ENCODE data around the gene ARHGAP15. TPM values are rescaled to one million over a fixed set of nuclear protein-coding genes. Genes with fewer than 3 reads are reported as not detected.

The ARHGAP15 gene
- total RNA-seq, 1 donor from 2014 or later = 54.1 TPM

DNA sequence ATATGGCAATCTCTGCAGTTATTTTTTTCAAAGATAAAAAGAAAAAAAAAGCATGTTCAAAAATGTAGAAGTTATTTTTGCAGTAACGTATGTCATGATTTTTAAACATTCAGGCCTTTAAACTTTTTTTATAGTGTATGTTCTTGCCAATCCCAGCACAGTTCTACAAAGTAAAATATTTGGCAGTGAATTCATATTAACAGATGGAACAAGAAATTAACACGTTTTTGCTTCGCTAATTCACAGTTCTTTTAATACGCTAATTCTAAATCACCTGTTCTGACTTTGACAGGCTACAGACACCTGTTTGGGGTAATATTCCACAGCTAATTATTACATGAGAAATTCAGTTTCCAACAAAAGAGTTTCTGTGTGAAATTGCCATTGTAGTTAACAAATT lies 183.2 kb downstream of the ARHGAP15 start:
- H3K9me3 Mint-ChIP-seq = no peaks in the 10 kb centered on the region
- no peak overlapping the region for H3K27ac Mint-ChIP-seq
- no peak for DNase-seq (ENCODE audit: low spot score)
- H3K27me3 Mint-ChIP-seq (ENCODE audit: low read depth) = no peaks in the 10 kb centered on the region
- H3K4me1 Mint-ChIP-seq (ENCODE audit: low read depth) = peaks cover 2% of the 10 kb centered on the region
- no peaks in the 10 kb centered on the region for H3K36me3 Mint-ChIP-seq (ENCODE audit: low read depth)
- no peak overlapping the region for H3K4me3 Mint-ChIP-seq (ENCODE audit: low read depth)
- intact Hi-C loops (cut with micrococcal nuclease) = no loop called here

DNA sequence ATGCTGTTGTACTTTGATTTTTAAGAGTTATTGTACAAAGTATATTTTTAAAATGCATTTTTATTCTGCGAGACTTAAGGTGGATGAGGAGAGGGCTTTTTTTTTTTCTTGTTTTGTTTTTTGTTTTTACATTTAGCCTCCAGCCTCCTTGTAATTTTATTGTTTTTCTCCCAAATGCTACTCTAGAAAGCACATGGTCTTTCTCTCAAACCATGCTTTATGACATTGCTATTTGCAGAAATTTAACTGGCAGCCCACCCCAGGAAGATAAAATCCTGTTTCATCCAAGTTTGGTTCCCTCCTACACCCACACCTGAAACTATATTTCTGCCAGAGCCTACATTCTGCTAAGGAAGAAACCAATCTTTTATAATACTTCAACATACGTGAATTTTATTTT lies 184.6 kb downstream of the ARHGAP15 start:
- H3K4me3 Mint-ChIP-seq (ENCODE audit: low read depth) = no peak overlapping the region
- peaks cover 4% of the 10 kb centered on the region for H3K36me3 Mint-ChIP-seq (ENCODE audit: low read depth)
- DNase-seq (ENCODE audit: low spot score) = no peak
- no peak overlapping the region for H3K27ac Mint-ChIP-seq
- peaks cover 2% of the 10 kb centered on the region for H3K4me1 Mint-ChIP-seq (ENCODE audit: low read depth)
- no peaks in the 10 kb centered on the region for H3K9me3 Mint-ChIP-seq
- intact Hi-C loops (cut with micrococcal nuclease) = no loop called here
- H3K27me3 Mint-ChIP-seq (ENCODE audit: low read depth) = no peaks in the 10 kb centered on the region

DNA sequence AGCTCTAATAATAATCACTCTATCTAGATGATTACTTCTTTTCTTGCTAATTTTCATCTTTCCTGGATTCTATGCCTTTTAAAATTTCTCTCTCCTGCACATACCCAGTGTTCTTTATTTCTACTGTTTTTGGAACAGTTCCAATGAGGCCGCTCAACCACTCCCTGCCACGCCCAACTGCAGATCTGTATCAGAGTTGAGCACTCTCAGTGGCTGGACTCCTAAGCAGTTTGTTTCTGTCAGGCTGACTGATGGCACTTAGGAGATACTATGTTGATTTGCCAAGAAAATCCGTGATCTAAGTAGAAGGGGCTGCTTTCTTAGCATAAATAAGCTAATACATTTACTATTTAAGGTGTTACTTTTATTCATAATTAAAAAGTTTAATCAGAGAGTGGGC lies 192.8 kb downstream of the ARHGAP15 start:
- H3K9me3 Mint-ChIP-seq = no peaks in the 10 kb centered on the region
- no peak overlapping the region for H3K27ac Mint-ChIP-seq
- intact Hi-C loops (cut with micrococcal nuclease) = no loop called here
- H3K36me3 Mint-ChIP-seq (ENCODE audit: low read depth) = peaks cover 29% of the 10 kb centered on the region
- peaks cover 17% of the 10 kb centered on the region for H3K4me1 Mint-ChIP-seq (ENCODE audit: low read depth)
- no peak overlapping the region for H3K4me3 Mint-ChIP-seq (ENCODE audit: low read depth)
- DNase-seq (ENCODE audit: low spot score) = no peak
- H3K27me3 Mint-ChIP-seq (ENCODE audit: low read depth) = no peaks in the 10 kb centered on the region

DNA sequence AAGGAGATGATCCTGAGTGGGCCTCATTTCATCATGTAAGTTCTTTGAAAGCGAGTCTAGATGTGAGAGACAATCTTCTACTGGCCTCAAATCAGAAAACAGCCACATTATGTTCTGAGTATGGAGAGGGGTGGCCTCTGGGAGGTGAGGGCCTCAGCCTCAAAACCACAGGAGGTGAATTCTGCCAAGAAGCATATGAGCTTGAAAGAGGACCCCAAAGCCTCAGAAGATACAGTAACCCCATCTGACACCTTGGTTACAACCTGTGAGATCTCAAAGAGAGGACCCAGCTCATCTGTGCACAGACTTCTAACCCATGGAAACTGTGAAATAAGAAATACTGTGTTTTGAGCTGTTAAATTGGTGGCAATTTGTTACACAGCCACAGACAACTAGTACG lies 200.1 kb downstream of the ARHGAP15 start:
- intact Hi-C loops (cut with micrococcal nuclease) = no loop called here
- no peak overlapping the region for H3K4me3 Mint-ChIP-seq (ENCODE audit: low read depth)
- peaks cover 28% of the 10 kb centered on the region for H3K4me1 Mint-ChIP-seq (ENCODE audit: low read depth)
- H3K27me3 Mint-ChIP-seq (ENCODE audit: low read depth) = no peaks in the 10 kb centered on the region
- H3K36me3 Mint-ChIP-seq (ENCODE audit: low read depth) = peaks cover 29% of the 10 kb centered on the region
- DNase-seq (ENCODE audit: low spot score) = no peak
- H3K9me3 Mint-ChIP-seq = no peaks in the 10 kb centered on the region
- no peak overlapping the region for H3K27ac Mint-ChIP-seq

DNA sequence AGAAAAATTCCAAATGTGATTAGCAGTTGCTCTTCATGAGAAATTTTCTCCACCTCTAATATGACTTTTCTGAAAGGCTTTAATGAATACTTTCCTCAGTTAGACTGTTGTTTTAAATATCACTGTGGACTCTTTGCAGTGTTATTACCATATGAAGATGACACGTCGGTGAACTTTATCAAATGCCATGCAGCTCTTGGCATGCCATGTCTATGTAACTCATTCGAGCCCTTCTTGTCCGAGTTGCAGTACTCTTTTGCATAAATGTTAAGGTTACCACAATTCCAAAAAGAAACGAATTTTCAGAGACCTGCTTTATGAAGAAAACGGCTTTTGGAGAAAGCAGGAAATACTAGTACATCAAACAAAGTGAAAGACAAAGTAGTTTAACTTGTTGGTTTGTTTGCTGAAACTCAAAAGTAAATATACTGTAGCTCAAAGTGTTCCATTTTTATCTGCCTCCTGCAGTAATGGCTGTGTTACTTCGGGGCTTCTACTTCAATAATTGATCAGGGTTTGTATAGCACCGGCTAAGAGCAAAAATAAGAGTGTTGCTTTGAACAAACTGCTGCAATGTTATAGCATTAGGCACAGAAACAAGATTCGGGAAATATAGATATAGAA lies 204.1 kb downstream of the ARHGAP15 start:
- H3K27me3 Mint-ChIP-seq (ENCODE audit: low read depth) = no peaks in the 10 kb centered on the region
- intact Hi-C loops (cut with micrococcal nuclease) = no loop called here
- no peak overlapping the region for H3K27ac Mint-ChIP-seq
- peaks cover 14% of the 10 kb centered on the region for H3K4me1 Mint-ChIP-seq (ENCODE audit: low read depth)
- H3K4me3 Mint-ChIP-seq (ENCODE audit: low read depth) = no peak overlapping the region
- no peak for DNase-seq (ENCODE audit: low spot score)
- no peaks in the 10 kb centered on the region for H3K9me3 Mint-ChIP-seq
- peaks cover 15% of the 10 kb centered on the region for H3K36me3 Mint-ChIP-seq (ENCODE audit: low read depth)

DNA sequence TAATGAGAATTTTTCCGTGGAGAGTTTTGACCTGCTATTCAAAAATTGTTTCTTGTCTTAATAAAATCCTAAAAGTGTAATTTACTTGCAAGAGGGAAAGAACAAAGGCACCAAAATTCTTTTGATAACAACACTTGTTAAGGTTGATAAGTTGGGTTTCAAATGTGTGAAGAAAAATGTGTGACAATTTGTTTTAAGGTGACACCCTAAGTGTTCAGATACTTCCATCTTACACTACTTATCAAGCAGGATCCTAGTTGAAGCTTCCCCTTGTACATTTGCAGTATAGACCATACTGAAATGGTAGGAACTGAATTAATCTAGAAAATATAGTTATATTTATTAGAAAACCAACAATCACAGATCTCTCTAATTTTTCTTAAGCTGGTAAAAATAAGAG lies 204.6 kb downstream of the ARHGAP15 start:
- DNase-seq (ENCODE audit: low spot score) = no peak
- Mint-ChIP-seq H3K36me3 (ENCODE audit: low read depth) (peaks cover 14% of the 10 kb centered on the region), H3K27ac (no peak overlapping the region), H3K9me3 (no peaks in the 10 kb centered on the region), H3K27me3 (ENCODE audit: low read depth) (no peaks in the 10 kb centered on the region), H3K4me3 (ENCODE audit: low read depth) (no peak overlapping the region), H3K4me1 (ENCODE audit: low read depth) (peaks cover 14% of the 10 kb centered on the region)
- intact Hi-C loops (cut with micrococcal nuclease) = no loop called here

DNA sequence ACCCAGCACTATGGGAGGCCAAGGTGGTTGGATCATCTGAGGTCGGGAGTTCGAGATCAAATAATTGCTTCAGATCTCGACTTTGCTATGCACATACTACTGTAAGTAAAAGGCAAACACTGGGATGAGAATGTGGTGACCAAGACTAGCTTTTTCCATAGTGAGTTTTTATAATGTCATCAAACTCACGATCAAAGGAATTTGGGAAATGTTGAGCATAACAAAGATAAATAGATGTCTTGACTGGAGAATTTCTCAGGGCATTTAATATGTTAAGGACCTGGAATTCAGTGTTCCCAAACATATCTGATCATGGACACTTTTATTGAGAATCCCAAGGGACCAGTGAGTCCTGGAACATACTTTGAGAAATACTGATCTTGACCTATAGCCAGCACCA lies 205.6 kb downstream of the ARHGAP15 start:
- Mint-ChIP-seq H3K36me3 (ENCODE audit: low read depth) (peaks cover 8% of the 10 kb centered on the region), H3K9me3 (no peaks in the 10 kb centered on the region), H3K4me3 (ENCODE audit: low read depth) (no peak overlapping the region), H3K27ac (no peak overlapping the region), H3K4me1 (ENCODE audit: low read depth) (peaks cover 9% of the 10 kb centered on the region), H3K27me3 (ENCODE audit: low read depth) (no peaks in the 10 kb centered on the region)
- DNase-seq (ENCODE audit: low spot score) = no peak
- intact Hi-C loops (cut with micrococcal nuclease) = no loop called here

DNA sequence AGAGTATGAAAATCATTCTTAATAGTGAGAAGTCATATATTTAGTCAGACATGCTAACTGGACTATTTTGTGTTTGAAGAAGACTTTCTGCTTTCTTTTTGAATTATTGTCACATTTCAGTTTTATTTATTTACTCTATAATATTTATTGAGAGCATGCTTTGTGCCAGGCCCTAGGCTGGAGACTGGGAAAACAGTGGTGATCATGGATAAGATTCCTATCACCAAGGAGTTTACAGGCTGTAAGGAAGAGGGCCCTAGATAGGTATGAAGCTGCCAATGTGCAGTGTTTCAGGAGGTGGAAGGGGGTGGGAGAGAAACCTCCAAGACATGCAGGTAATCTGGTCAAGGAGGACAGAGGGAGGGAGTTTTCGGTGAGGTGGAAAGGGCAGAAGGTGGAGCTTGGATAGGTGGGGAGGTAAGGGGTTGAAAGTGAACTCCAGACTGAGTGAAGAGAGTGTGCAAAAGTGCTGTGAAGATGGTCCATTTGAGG lies 207.5 kb downstream of the ARHGAP15 start:
- intact Hi-C loops (cut with micrococcal nuclease) = no loop called here
- H3K27me3 Mint-ChIP-seq (ENCODE audit: low read depth) = no peaks in the 10 kb centered on the region
- H3K36me3 Mint-ChIP-seq (ENCODE audit: low read depth) = peaks cover 8% of the 10 kb centered on the region

DNA sequence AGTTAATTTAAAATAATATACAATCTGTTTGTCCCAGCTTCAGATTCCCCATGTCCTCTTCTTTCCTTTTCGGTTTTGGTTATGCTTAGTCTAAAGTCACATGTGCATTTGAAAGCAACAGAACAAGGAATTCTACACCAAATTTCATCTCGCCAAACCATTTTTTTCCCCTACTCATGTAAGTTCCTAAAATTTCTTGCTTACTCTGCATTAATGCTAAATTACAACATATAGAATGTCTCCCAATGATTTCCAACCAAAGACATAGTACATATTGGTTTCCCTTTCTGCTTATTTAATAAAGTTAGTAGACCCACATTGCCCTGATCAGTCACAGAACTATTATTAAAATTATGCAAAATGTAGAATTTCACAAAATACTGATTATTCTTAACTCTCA lies 212.3 kb downstream of the ARHGAP15 start:
- Mint-ChIP-seq H3K4me1 (ENCODE audit: low read depth) (no peaks in the 10 kb centered on the region), H3K27ac (no peak overlapping the region), H3K9me3 (no peaks in the 10 kb centered on the region), H3K27me3 (ENCODE audit: low read depth) (no peaks in the 10 kb centered on the region), H3K36me3 (ENCODE audit: low read depth) (peaks cover 12% of the 10 kb centered on the region), H3K4me3 (ENCODE audit: low read depth) (no peak overlapping the region)
- DNase-seq (ENCODE audit: low spot score) = no peak
- intact Hi-C loops (cut with micrococcal nuclease) = no loop called here

More for the DNA sequence above, 207.5 kb downstream of the ARHGAP15 start:
- H3K9me3 Mint-ChIP-seq = no peaks in the 10 kb centered on the region
- DNase-seq (ENCODE audit: low spot score) = no peak
- H3K4me1 Mint-ChIP-seq (ENCODE audit: low read depth) = peaks cover 9% of the 10 kb centered on the region
- H3K4me3 Mint-ChIP-seq (ENCODE audit: low read depth) = no peak overlapping the region
- no peak overlapping the region for H3K27ac Mint-ChIP-seq

DNA sequence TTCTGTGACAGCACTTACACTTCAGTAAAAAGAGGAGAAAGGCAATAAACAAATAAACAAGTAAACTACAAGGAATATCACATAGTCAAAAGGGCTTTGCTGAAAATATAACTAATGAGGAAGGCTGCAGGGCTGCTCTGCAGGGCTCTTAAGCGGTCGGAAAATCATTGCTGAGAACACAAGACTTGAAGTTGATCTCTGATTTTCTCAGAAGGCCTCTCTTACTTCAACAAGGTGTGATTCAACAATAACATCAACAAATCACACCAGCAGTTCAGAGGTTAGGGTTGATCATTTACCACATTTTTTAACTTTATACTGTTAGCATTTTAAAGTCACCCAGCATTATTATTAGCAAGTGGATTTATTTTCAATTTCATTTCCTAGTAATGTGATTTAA lies 215.6 kb downstream of the ARHGAP15 start:
- intact Hi-C loops (cut with micrococcal nuclease) = no loop called here
- no peak overlapping the region for H3K27ac Mint-ChIP-seq
- H3K4me1 Mint-ChIP-seq (ENCODE audit: low read depth) = no peaks in the 10 kb centered on the region
- peaks cover 12% of the 10 kb centered on the region for H3K36me3 Mint-ChIP-seq (ENCODE audit: low read depth)
- H3K27me3 Mint-ChIP-seq (ENCODE audit: low read depth) = no peaks in the 10 kb centered on the region
- no peak overlapping the region for H3K4me3 Mint-ChIP-seq (ENCODE audit: low read depth)
- DNase-seq (ENCODE audit: low spot score) = no peak
- no peaks in the 10 kb centered on the region for H3K9me3 Mint-ChIP-seq

DNA sequence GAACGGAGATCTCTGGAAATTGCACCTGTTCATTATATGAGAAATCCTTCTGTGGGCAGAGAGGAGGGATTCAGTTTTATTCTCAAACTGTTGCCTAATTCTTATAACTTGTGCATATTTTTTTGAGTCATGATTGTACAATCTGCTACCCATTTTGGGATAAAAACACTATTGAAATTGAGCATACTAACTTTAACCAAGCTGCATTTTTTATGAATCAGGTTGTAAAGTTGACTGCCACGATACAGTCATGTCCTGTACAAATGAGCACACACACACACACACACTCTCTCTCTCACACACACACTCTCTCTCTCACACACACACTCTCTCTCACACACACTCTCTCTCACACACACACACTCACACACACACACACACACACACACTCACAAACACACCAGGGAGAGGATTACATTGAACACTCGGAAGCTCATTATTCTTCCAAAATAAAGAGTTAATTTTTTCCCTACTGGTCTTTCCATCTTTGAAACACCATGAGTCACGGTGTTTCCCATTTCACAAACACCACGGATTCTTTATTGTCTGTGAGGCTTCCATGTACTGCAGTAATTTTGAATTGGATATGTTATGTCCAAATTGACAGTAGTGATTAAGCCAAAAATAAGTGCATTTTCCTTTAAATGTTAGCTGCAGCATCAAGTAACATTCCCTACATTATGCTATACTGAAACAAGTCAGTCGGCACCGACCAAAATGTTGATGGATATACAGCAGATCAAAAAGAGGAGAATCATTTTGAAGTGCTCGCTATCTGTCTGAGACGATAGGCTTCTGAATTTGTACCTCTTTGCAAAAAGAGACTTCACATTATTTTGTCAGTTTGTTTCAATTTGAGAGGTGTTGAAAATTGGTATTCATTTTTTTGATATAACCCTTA lies 216.9 kb downstream of the ARHGAP15 start:
- Mint-ChIP-seq H3K4me1 (ENCODE audit: low read depth) (no peaks in the 10 kb centered on the region), H3K27ac (no peak overlapping the region), H3K9me3 (no peaks in the 10 kb centered on the region), H3K27me3 (ENCODE audit: low read depth) (no peaks in the 10 kb centered on the region), H3K4me3 (ENCODE audit: low read depth) (no peak overlapping the region), H3K36me3 (ENCODE audit: low read depth) (peaks cover 12% of the 10 kb centered on the region)
- intact Hi-C loops (cut with micrococcal nuclease) = no loop called here
- DNase-seq (ENCODE audit: low spot score) = no peak

DNA sequence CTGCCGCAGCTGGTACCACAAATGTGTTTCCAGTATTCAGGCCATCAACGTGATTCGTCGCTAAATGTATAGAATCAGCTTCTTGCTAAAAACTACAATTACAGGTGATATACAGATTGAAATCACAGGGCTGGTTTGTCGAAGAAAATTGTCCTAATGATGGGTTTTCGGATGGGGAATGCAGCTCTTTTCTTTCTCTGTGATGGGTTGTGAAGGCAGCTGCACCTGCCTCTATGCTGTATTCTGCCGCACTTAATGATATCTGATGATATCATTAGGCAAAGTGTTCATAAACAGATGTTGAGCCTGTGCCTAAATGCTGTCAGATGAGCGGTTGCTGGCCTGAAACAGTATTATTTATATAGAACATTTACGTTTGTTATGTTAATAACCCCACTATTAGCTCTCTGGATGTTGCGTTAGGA lies 218.1 kb downstream of the ARHGAP15 start:
- H3K27me3 Mint-ChIP-seq (ENCODE audit: low read depth) = no peaks in the 10 kb centered on the region
- no peaks in the 10 kb centered on the region for H3K4me1 Mint-ChIP-seq (ENCODE audit: low read depth)

DNA sequence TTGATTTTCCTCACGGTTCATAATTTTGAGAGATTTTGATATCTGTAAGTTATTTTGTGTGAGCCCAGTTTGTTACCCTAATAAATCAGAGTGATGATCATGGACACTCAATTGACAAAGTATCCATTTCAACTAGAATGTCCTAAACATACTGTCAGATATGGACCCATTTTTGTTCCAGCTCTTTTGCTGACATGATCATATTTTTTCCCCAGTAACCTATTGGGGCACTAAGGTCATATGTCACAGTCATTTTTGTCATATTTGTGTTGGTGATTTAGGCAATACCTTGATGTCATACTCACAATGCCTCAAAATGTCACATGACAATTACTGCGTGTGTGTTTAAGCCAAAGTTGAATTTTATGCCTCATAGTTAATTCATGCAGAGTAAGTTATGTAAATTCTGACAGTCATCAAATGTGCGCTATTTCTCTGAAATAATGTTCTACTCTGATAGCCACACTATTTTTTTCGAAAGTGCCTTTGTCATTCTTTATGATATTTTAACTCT lies 218.7 kb downstream of the ARHGAP15 start:
- Mint-ChIP-seq H3K4me1 (ENCODE audit: low read depth) (no peaks in the 10 kb centered on the region), H3K9me3 (no peaks in the 10 kb centered on the region), H3K36me3 (ENCODE audit: low read depth) (peaks cover 12% of the 10 kb centered on the region), H3K4me3 (ENCODE audit: low read depth) (no peak overlapping the region), H3K27ac (no peak overlapping the region), H3K27me3 (ENCODE audit: low read depth) (no peaks in the 10 kb centered on the region)
- intact Hi-C loops (cut with micrococcal nuclease) = no loop called here
- DNase-seq (ENCODE audit: low spot score) = no peak

More for the DNA sequence above, 218.1 kb downstream of the ARHGAP15 start:
- Mint-ChIP-seq H3K27ac (no peak overlapping the region), H3K36me3 (ENCODE audit: low read depth) (peaks cover 12% of the 10 kb centered on the region), H3K4me3 (ENCODE audit: low read depth) (no peak overlapping the region), H3K9me3 (no peaks in the 10 kb centered on the region)
- intact Hi-C loops (cut with micrococcal nuclease) = no loop called here
- no peak for DNase-seq (ENCODE audit: low spot score)

All from activated T-helper 2 cell treated with anti-CD3 and anti-CD28 coated beads, Interferon-gamma antibody, Interleukin-2, Interleukin-4, amounts not matched to agents 10 μg/mL and 5 μg/mL and 100 μg/mL, durations not matched to agents 14 hours and 24 hours and 36 hours (primary cell).